Cardiac ventricle fibroblast (primary cell): ENCODE data around the gene TLL2. TPM values are rescaled to one million over a fixed set of nuclear protein-coding genes. Genes with fewer than 3 reads are reported as not detected.

Experiments used
- total RNA-seq: library from RNA; depleted of rRNA; stranded (reverse); fragments of >200 nt; gene quantifications from 2 replicates; pipeline ENCODE4 v1.2.3, GENCODE V29; 2015

The TLL2 gene
- 0.44 and 0.98 TPM in 2 replicates for total RNA-seq

GRCh38 chr10:96513698-96514561 lies at the start of gene TLL2:
Gene TLL2, minus strand, starts transcription at chr10:96513926. Its CDS starts 241 bp downstream, at chr10:96513685.

GRCh38 chr10:96358851-96359540 lies 154.7 kb downstream of the TLL2 start, which contains the start of gene OPALIN:
Gene OPALIN, minus strand, starts transcription at chr10:96359002. Its CDS starts 106 bp downstream, at chr10:96358896.

Other genes with a start within 250 kb of the TLL2 start
- not detected in 2 replicates for gene BLNK, start 242.4 kb downstream of the TLL2 start, total RNA-seq
- gene DNTT, start 209.5 kb downstream of the TLL2 start, total RNA-seq = not detected in 2 replicates
- gene OPALIN, start 154.9 kb downstream of the TLL2 start, total RNA-seq = not detected in 2 replicates
- 59.3 and 73.7 TPM in 2 replicates for gene TM9SF3, start 73.1 kb upstream of the TLL2 start, total RNA-seq
- not detected in 2 replicates for gene PIK3AP1, start 206.6 kb upstream of the TLL2 start, total RNA-seq